HEK293 (cell line): ENCODE measurements around the gene BMPR1A.

Source experiments
- AEBP2 ChIP-seq: fragments of 450-650 bp; formaldehyde crosslinking; IDR thresholded peaks from 2 replicates; pipeline ENCODE4 v1.5.1; 2016; ENCODE audit warnings: missing biosample characterization, missing genetic modification characterization, borderline replicate concordance
- ATF2 ChIP-seq: fragments of 450-650 bp; formaldehyde crosslinking; IDR thresholded peaks from 2 replicates; pipeline ENCODE4 v1.5.1; 2016; ENCODE audit warnings: missing biosample characterization, missing genetic modification characterization, low read depth
- HOXD13 ChIP-seq: sonication (generic); formaldehyde crosslinking; IDR thresholded peaks from 2 replicates; pipeline ENCODE4 v1.8.0; 2022; ENCODE audit warnings: missing genetic modification reagents, borderline replicate concordance
- REPIN1 ChIP-seq: fragments of 450-650 bp; formaldehyde crosslinking; IDR thresholded peaks from 2 replicates; pipeline ENCODE4 v1.5.1; 2017; ENCODE audit warnings: missing biosample characterization, missing genetic modification characterization, low read depth
- SP2 ChIP-seq: fragments of 450-650 bp; formaldehyde crosslinking; IDR thresholded peaks from 2 replicates; pipeline ENCODE4 v1.5.1; 2016; ENCODE audit warnings: missing biosample characterization, missing genetic modification characterization
- TSHZ1 ChIP-seq: fragments of 450-650 bp; formaldehyde crosslinking; IDR thresholded peaks from 2 replicates; pipeline ENCODE4 v1.5.1; 2016; ENCODE audit warnings: missing biosample characterization, missing genetic modification characterization, borderline replicate concordance
- YY1 ChIP-seq: fragments of 450-650 bp; formaldehyde crosslinking; IDR thresholded peaks from 2 replicates; pipeline ENCODE4 v1.5.1; 2018; ENCODE audit warnings: missing biosample characterization, missing genetic modification characterization
- ZBTB21 ChIP-seq: fragments of 450-650 bp; formaldehyde crosslinking; IDR thresholded peaks from 2 replicates; pipeline ENCODE4 v1.5.1; 2017; ENCODE audit warnings: missing biosample characterization, missing genetic modification characterization
- ZBTB44 ChIP-seq: fragments of 450-650 bp; IDR thresholded peaks from 2 replicates; pipeline ENCODE4 v1.5.1; 2018; ENCODE audit warnings: missing biosample characterization, mild to moderate bottlenecking, missing genetic modification characterization
- ZBTB6 ChIP-seq: fragments of 450-650 bp; formaldehyde crosslinking; IDR thresholded peaks from 2 replicates; pipeline ENCODE4 v1.5.1; 2017; ENCODE audit warnings: missing biosample characterization, missing genetic modification characterization
- ZFHX2 ChIP-seq: fragments of 450-650 bp; formaldehyde crosslinking; conservative IDR thresholded peaks from 2 replicates; pipeline ENCODE4 v1.5.1; 2016; ENCODE audit warnings: missing biosample characterization, missing genetic modification characterization
- ZFP3 ChIP-seq: fragments of 450-650 bp; formaldehyde crosslinking; IDR thresholded peaks from 2 replicates; pipeline ENCODE4 v1.5.1; 2016; ENCODE audit warnings: low read depth, missing biosample characterization, missing genetic modification characterization
- ZNF132 ChIP-seq: fragments of 450-650 bp; formaldehyde crosslinking; IDR thresholded peaks from 2 replicates; pipeline ENCODE4 v1.5.1; 2017; ENCODE audit warnings: missing biosample characterization, missing genetic modification characterization, borderline replicate concordance
- ZNF148 ChIP-seq: fragments of 450-650 bp; formaldehyde crosslinking; IDR thresholded peaks from 2 replicates; pipeline ENCODE4 v1.5.0; 2017; ENCODE audit warnings: missing biosample characterization, missing genetic modification characterization, borderline replicate concordance
- ZNF174 ChIP-seq: fragments of 450-650 bp; formaldehyde crosslinking; IDR thresholded peaks from 2 replicates; pipeline ENCODE4 v1.5.0; 2017; ENCODE audit warnings: missing biosample characterization, mild to moderate bottlenecking, missing genetic modification characterization
- ZNF24 ChIP-seq: fragments of 450-650 bp; formaldehyde crosslinking; IDR thresholded peaks from 2 replicates; pipeline ENCODE4 v1.5.1; 2016; ENCODE audit warnings: missing biosample characterization, missing genetic modification characterization
- ZNF266 ChIP-seq: fragments of 450-650 bp; formaldehyde crosslinking; IDR thresholded peaks from 2 replicates; pipeline ENCODE4 v1.5.1; 2016; ENCODE audit warnings: missing biosample characterization, missing genetic modification characterization, low read depth
- ZNF280D ChIP-seq: fragments of 450-650 bp; formaldehyde crosslinking; IDR thresholded peaks from 2 replicates; pipeline ENCODE4 v1.5.1; 2016; ENCODE audit warnings: missing biosample characterization, missing genetic modification characterization
- ZNF423 ChIP-seq: fragments of 450-650 bp; formaldehyde crosslinking; IDR thresholded peaks from 2 replicates; pipeline ENCODE4 v1.5.1; 2016; ENCODE audit warnings: missing biosample characterization, missing genetic modification characterization
- ZNF530 ChIP-seq: fragments of 450-650 bp; formaldehyde crosslinking; IDR thresholded peaks from 2 replicates; pipeline ENCODE4 v1.5.1; 2016; ENCODE audit warnings: low read depth, missing biosample characterization, missing genetic modification characterization
- ZNF624 ChIP-seq: fragments of 450-650 bp; formaldehyde crosslinking; IDR thresholded peaks from 2 replicates; pipeline ENCODE4 v1.5.1; 2017; ENCODE audit warnings: missing biosample characterization, missing genetic modification characterization
- ZNF664 ChIP-seq: fragments of 450-650 bp; formaldehyde crosslinking; IDR thresholded peaks from 2 replicates; pipeline ENCODE4 v1.5.1; 2016; ENCODE audit warnings: missing biosample characterization, missing genetic modification characterization
- ZNF670 ChIP-seq: fragments of 450-650 bp; formaldehyde crosslinking; IDR thresholded peaks from 2 replicates; pipeline ENCODE4 v1.5.1; 2016; ENCODE audit warnings: missing biosample characterization, missing genetic modification characterization, low read depth
- ZNF777 ChIP-seq: fragments of 450-650 bp; formaldehyde crosslinking; IDR thresholded peaks from 2 replicates; pipeline ENCODE4 v1.5.1; 2017; ENCODE audit warnings: missing biosample characterization, missing genetic modification characterization, borderline replicate concordance
- ZNF830 ChIP-seq: fragments of 450-650 bp; IDR thresholded peaks from 2 replicates; pipeline ENCODE4 v1.5.0; 2018; ENCODE audit warnings: missing biosample characterization, missing genetic modification characterization, low read depth, mild to moderate bottlenecking, moderate library complexity

The BMPR1A gene

GRCh38 chr10:86710987-86711512, 45.4 kb upstream of the BMPR1A start (continued):
- TF ChIP-seq ZBTB6, result peak; percentile 53; the same call in 1 of the 2 replicates
- TF ChIP-seq ZNF423 (tag by site-specific recombination), result peak; percentile 75; the same call in 1 of the 2 replicates
- no peak for TF ChIP-seq ZNF266 (tag by site-specific recombination)
- TF ChIP-seq ZFP3 (tag by site-specific recombination), result no peak
- no peak for TF ChIP-seq ZNF530
- no peak for TF ChIP-seq ZBTB21
- 0 out of 2 replicates have a peak, but pooled peaks have one; percentile 32 for TF ChIP-seq ZBTB44 (tag by site-specific recombination)
- TF ChIP-seq ZNF777 (tag by site-specific recombination), result no peak
- no peak for TF ChIP-seq AEBP2 (tag by site-specific recombination)
- TF ChIP-seq ZNF24, result no peak
- no peak for TF ChIP-seq ZNF664 (tag by site-specific recombination)
- no peak for TF ChIP-seq REPIN1 (tag by site-specific recombination)
- no peak for TF ChIP-seq ZNF148 (tag by site-specific recombination)
- no peak for TF ChIP-seq ZNF174 (tag by site-specific recombination)
- no peak for TF ChIP-seq ZNF670 (tag by site-specific recombination)
- no peak for TF ChIP-seq ZNF624 (tag by site-specific recombination)
- no peak for TF ChIP-seq ATF2
- no peak; the same call in 1 of the 2 replicates for TF ChIP-seq TSHZ1
- TF ChIP-seq ZNF132 (tag by site-specific recombination), result no peak
- no peak for TF ChIP-seq HOXD13 (CRISPR knock-in tag)
- peak; percentile 63 for TF ChIP-seq YY1 (tag by site-specific recombination)
- TF ChIP-seq ZFHX2, result no peak; the same call in 1 of the 2 replicates
- TF ChIP-seq ZNF280D (tag by site-specific recombination), result no peak
- peak; percentile 78 for TF ChIP-seq SP2 (tag by site-specific recombination)
- TF ChIP-seq ZNF830 (tag by site-specific recombination), result no peak
